GM23338 (cell line): Measurements from ENCODE around the gene DUSP9.

Source experiments
- CTCF ChIP-seq, 2 experiments: fragments of 200-600 bp in 1 of 2; sonication (generic) in 1 of 2; conservative IDR thresholded peaks; 2 replicates each; pipeline versions ENCODE4 v1.5.1 to v1.6.1; 2016 to 2017; ENCODE audit warnings: antibody characterized with exemption in 2 of 2, low read depth in 2 of 2, mild to moderate bottlenecking in 2 of 2, moderate library complexity in 1 of 2
- EZH2 ChIP-seq: fragments of 200-600 bp; sonication (generic); IDR thresholded peaks from one replicate; pipeline ENCODE4 v1.8.0; 2017; ENCODE audit warnings: antibody characterized with exemption, mild to moderate bottlenecking, low read depth; ENCODE audit not compliant: unreplicated experiment
- JUNB ChIP-seq: IDR thresholded peaks from one replicate; pipeline ENCODE4 v1.6.1; 2016; ENCODE audit warnings: antibody characterized with exemption; ENCODE audit not compliant: unreplicated experiment
- NANOG ChIP-seq: IDR thresholded peaks from 2 replicates; pipeline ENCODE4 v1.6.1; 2016; ENCODE audit warnings: antibody characterized with exemption, borderline replicate concordance
- POLR2AphosphoS5 ChIP-seq: IDR thresholded peaks from 2 replicates; pipeline ENCODE4 v1.6.1; 2016; ENCODE audit warnings: antibody characterized with exemption, low read depth
- REST ChIP-seq: IDR thresholded peaks from one replicate; pipeline ENCODE4 v1.6.1; 2018; ENCODE audit warnings: antibody characterized with exemption; ENCODE audit not compliant: unreplicated experiment

- TF ChIP-seq CTCF (conservative IDR thresholded peaks at IDR 0.05; ENCODE audit: low read depth in 2 of 2) (no peak), REST (no peak), EZH2 (no peak), NANOG (no peak), POLR2AphosphoS5 (no peak), JUNB (no peak)
These were observed 1.9 kb upstream of the DUSP9 start for GRCh38 chrX:153645151-153645550.
